Fibroblast of skin of back (primary cell): Measurements from ENCODE around the gene PDZRN4. TPM values are rescaled to one million over a fixed set of nuclear protein-coding genes. Genes with fewer than 3 reads are reported as not detected.
A peak's percentile ranks its signal among the peaks of the same experiment; 100 is the strongest.
"Not testable (repeated sequence)": the region's sequence is repeated elsewhere in the genome, so short reads cannot be mapped to it uniquely, and the experiment has no call there.

ENCODE experiments used
- DNase-seq: peaks from one replicate; pipeline ENCODE4 v3.0.0-alpha.2; 2013
- polyA plus RNA-seq, 2 experiments: library from polyadenylated mRNA; unstranded; fragments of 120-200 nt; gene quantifications; one replicate each; pipeline ENCODE4 v1.2.1, GENCODE V29; 2013; ENCODE audit not compliant: insufficient read length in 2 of 2

The PDZRN4 gene
- polyA plus RNA-seq (2013, experiment 1 of 2; ENCODE audit: insufficient read length), result not detected
- polyA plus RNA-seq (2013, experiment 2 of 2; ENCODE audit: insufficient read length), result 0.06 TPM

DNA sequence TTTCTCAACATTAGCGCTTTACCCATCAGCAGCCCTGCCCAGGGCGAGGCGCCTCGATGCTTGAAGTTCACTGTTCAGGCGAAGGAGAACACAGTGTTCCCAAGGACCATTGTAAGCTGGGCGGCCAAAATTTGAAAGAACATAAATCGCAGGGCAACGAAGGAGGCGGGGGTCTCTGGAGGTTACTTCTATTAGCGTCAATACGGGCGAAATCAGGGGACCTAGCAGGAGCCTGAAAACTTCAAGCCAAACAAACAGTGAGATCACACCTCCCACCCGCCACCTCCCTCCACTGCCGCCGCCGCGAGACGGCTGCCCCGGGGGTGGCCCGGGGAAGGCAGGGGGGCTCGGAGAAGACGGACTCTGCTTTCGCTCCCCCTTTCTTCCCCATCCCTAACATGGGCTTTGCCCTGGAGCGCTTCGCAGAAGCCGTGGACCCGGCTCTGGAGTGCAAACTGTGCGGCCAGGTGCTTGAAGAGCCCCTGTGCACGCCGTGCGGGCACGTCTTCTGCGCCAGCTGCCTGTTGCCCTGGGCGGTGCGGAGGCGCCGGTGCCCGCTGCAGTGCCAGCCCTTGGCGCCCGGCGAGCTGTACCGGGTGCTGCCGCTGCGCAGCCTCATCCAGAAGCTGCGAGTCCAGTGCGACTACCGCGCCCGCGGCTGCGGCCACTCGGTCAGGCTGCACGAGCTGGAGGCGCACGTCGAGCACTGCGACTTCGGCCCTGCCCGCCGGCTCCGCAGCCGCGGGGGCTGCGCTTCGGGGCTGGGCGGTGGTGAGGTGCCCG lies at the start of gene PDZRN4:
TSS of gene PDZRN4 (plus strand) at position 263 of the 783 bp plus-strand sequence.
- DNase-seq, result no peak

GRCh38 chr12:41140117-41140516 lies 48.0 kb upstream of the PDZRN4 start:
- peak; percentile 6 for DNase-seq

DNA sequence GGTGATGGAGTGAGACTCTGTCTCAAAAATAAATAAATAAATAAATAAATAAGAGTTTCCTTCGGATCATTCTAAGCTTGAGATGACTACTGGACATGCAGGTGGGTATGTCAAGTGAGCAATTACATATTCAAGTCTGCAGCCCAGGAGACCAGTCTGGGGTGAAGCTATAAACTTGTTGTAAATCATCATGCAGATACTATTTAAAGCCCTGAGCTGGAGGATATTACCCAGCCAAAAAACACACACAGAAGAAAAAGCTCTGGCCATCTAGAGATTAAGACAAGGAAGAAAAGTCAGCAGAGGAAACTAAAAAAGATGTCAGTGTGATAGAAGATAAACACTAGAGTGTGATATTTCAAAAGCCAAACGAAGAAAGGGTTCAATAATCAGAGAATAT lies 47.0 kb upstream of the PDZRN4 start:
- DNase-seq, result no peak

DNA sequence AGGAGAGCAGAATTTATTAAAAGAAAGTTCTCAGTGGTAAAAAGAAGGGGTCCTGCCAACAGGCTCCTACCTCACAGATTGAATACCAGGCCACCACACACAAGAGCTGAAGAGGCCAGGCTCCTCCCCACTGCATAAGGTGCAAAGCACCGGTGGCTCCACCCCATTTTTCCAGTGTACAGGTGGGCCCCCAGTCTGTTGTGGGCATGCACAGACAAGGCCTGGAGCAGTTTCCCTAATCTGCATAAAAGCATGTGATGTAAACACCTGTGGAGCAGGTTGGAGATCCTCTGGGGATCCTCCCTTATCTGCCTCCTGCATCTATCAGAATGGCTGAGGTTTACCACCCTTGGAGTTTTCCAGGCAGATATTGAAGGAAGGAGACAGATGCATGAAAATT lies 45.7 kb upstream of the PDZRN4 start:
- no peak for DNase-seq

GRCh38 chr12:41151793-41152192 lies 36.3 kb upstream of the PDZRN4 start:
- DNase-seq, result peak; percentile 32

- DNase-seq, result no peak
Observed at GRCh38 chr12:41162461-41162860, 25.7 kb upstream of the PDZRN4 start.

- no peak for DNase-seq
Observed at GRCh38 chr12:41167701-41168100, 20.4 kb upstream of the PDZRN4 start.

GRCh38 chr12:41174602-41175001 lies 13.5 kb upstream of the PDZRN4 start:
- no peak for DNase-seq

DNA sequence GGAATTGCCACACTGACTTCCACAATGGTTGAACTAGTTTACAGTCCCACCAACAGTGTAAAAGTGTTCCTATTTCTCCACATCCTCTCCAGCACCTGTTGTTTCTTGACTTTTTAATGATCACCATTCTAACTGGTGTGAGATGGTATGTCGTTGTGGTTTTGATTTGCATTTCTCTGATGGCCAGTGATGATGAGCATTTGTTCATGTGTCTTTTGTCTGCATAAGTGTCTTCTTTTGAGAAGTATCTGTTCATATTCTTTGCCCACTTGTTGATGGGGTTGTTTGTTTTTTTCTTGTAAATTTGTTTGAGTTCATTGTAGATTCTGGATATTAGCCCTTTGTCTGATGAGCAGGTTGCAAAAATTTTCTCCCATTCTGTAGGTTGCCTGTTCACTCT lies 8.6 kb upstream of the PDZRN4 start:
- DNase-seq, result not testable (repeated sequence)

DNA sequence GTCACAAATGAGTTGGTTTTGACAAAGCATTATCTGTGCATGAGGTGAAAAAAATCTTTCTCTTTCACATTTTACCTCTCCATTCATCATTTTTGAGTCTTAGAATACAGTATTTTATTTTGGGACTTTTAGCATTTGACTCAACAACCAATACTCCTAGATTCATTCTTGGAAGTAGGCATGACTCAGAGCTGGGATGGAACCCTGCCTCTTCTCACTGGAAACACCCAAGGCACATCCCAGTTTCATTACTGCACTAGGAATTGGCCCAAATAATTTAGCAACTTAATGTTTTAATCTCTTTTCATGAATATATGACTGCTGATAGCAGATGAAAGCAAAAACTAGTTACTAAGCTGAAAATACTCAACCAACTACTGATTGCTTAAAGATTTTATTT lies 3.3 kb upstream of the PDZRN4 start:
- DNase-seq, result peak; percentile 19

GRCh38 chr12:41186026-41186425 lies 2.1 kb upstream of the PDZRN4 start:
- DNase-seq, result peak; percentile 29

DNA sequence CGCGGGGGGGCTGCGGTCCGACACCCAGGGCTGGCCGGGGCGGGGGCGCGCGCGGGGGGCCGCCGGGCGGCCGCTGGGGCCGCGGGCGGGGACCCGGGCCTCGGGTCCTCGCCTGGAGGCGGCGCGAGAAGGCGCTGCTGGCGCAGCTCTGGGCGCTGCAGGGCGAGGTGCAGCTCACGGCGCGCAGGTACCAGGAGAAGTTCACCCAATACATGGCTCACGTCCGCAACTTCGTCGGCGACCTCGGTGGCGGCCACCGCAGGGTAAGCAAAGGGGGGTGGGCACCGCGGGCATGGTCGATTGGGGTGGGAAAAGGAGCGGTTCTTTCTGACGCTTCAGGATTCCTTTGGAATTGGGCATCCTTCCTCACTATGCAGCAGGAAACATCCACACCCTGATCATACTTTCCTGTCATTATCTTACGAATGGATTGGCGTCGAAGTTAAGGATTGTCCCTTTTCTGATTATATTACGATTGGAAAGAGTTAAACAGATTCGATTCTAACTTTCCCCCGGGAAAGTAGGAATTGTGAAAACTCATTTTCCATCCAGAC lies 798 bp downstream of the PDZRN4 start:
- no peak for DNase-seq

DNA sequence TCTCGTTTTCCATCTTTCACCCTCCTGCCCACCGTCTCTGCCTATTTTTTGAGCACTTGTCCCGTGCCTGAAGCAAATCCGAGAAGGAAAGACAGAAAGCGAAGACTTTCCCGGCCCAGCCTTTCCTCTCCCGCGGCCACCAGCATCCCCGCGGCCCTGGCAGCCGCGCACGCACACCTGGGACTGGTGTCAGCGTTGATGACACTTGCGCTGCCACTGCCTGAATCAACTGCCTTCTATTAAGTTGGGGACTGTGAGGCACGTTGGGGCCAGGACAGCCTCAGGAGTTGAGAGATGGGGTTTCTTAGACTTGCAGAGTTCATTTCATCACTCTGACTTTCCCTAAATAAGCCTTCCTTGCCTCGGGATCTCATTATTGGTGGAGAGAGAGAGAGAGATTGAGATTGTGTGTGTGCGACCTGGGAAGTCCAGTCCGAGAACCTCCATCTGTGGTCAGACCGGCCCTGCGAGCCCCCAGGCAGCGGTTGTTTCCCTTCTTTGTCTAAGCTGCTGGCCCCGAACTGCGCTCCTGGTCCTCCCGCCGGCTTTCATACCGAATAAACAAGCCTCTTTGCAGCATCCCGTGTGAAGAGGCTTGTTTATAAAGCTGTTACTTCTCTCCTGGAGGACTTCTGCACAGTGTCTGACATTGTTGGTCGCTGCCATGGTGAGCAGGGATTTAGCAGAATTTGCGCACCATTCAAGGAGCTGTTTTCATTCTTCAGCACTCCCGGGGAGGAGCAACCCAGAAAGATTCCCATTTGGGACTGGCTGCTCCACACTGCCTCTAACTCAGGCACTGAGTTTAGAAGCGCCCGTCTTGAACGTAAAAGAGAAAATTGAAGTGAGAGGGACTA lies 1.5 kb downstream of the PDZRN4 start:
- DNase-seq, result no peak

GRCh38 chr12:41190338-41190737 lies 2.2 kb downstream of the PDZRN4 start:
- DNase-seq, result peak; percentile 39

GRCh38 chr12:41191549-41191948 lies 3.4 kb downstream of the PDZRN4 start:
- not testable (repeated sequence) for DNase-seq

DNA sequence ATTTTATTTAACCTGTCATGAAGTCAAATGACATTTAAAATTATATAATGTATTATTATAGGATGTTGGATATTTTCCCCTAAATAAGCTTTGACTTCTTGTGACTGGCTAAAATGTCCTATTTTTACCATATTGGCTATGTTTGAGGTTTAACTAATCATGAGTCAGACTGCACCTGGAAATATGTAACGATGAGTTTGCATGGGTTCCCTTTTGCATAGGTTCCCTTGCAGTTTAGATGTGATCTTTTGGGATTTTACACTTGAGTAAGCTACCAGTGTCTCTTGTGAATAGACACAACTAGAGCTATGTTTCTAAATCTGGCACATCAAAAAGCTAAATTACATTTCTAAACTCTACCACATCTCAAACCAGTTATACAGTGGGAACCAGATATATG lies 5.2 kb downstream of the PDZRN4 start:
- DNase-seq, result no peak

- no peak for DNase-seq
Observed at GRCh38 chr12:41202051-41202450, 13.9 kb downstream of the PDZRN4 start.

GRCh38 chr12:41205070-41205709 lies 17.1 kb downstream of the PDZRN4 start:
- DNase-seq, result no peak

DNA sequence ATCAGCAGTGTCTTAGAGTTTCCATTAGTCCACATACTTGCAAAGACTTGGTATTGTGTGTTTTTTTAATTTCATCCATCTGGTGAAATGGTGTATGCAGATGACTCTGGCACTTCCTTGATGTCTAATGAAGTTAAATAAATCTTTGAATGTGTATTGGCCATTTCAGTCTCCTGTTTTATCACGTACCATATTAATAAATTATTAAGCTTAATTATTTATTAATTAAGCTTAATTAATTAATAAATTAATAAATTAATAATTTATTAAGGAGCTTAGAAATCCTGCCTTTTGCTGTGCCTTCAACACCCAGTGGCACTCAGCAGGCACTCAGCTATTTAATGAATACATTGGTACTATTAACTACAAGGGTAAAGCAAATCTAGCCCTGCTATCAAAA lies 18.2 kb downstream of the PDZRN4 start:
- DNase-seq, result no peak

DNA sequence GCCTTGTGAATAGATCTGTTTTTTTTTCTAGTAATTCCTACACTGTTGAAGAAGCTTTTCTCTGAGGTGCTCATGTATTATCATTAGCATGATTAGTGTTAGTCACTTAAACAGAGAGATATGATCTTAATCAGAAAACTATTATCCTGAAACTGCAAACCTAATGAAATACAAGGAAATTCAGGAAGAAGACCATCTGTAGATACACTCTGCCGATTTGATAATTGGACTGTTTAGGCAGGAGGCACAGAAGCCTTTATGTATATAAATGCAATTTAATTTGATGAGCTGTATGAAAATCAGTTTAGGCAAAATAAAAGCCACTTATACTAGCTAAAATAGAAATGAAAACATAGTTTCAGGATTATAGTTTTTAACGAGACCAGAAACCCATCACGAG lies 23.3 kb downstream of the PDZRN4 start:
- no peak for DNase-seq

DNA sequence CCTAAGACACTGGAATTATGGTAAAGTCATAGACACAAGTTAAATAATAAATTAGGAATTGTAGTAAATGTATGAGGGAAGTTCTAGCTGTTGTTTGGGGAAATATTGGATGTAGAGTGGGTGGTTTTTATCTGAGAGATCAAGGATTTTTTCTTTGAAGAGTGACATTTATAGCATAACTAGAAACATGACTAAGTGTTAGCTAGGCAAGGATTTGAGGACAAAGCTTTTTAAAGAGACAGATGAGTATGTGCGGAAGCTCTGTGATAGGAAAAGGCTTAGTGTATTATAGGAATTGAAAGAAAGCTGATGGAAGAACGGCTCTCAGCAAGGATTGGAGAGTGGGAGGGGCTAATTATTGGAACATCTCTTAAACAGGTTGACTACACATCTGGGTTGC lies 24.5 kb downstream of the PDZRN4 start:
- no peak for DNase-seq

- DNase-seq, result no peak
Observed at GRCh38 chr12:41213107-41213506, 25.0 kb downstream of the PDZRN4 start.

DNA sequence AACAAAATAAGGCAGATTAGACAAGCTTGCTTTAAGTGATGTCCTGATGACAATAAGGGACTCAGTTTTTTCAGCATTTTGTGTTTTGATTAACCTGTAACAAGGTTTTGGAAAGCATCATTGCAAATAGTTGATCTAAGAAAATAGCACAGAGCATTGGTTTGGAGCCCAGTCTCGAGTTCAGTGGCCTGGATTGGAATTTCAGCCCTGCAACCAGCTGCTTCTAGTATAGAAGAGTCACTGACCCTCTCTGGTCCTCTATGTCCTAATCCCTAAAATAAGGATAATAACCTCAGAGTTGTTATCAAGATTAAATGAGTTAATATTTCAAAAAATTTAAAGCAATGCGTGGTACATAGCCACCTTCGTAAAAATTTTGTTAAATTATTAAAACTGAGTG lies 25.5 kb downstream of the PDZRN4 start:
- DNase-seq, result no peak
